Measurements from ENCODE around the gene HBM. TPM values are rescaled to one million over a fixed set of nuclear protein-coding genes. Genes with fewer than 3 reads are reported as not detected.
"Not testable (repeated sequence)": the region's sequence is repeated elsewhere in the genome, so short reads cannot be mapped to it uniquely, and the experiment has no call there.

The HBM gene
- total and polyA plus RNA-seq, 8 donors: not detected

- no peak overlapping the region for H3K27ac ChIP-seq
- WGBS, 2 donors: 78 to 85% methylated on average over 14 of the region's 14 CpGs
- no peaks in the 10 kb centered on the region for H3K27me3 ChIP-seq
- intact Hi-C loops (cut with DNase I): no loop called here
- no peak for FAIRE-seq
- no peaks in the 10 kb centered on the region for H3K4me1 ChIP-seq
- no peak for ATAC-seq
- no peak overlapping the region for H3K4me3 ChIP-seq
- H3K36me3 ChIP-seq: no peaks in the 10 kb centered on the region
- DNase-seq: no peak
- TF ChIP-seq, protein P1, sequence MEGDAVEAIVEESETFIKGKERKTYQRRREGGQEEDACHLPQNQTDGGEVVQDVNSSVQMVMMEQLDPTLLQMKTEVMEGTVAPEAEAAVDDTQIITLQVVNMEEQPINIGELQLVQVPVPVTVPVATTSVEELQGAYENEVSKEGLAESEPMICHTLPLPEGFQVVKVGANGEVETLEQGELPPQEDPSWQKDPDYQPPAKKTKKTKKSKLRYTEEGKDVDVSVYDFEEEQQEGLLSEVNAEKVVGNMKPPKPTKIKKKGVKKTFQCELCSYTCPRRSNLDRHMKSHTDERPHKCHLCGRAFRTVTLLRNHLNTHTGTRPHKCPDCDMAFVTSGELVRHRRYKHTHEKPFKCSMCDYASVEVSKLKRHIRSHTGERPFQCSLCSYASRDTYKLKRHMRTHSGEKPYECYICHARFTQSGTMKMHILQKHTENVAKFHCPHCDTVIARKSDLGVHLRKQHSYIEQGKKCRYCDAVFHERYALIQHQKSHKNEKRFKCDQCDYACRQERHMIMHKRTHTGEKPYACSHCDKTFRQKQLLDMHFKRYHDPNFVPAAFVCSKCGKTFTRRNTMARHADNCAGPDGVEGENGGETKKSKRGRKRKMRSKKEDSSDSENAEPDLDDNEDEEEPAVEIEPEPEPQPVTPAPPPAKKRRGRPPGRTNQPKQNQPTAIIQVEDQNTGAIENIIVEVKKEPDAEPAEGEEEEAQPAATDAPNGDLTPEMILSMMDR (IDR thresholded peaks at IDR 0.05): no peak
- H3K9me3 ChIP-seq: no peaks in the 10 kb centered on the region
Observed at GRCh38 chr16:144797-145252, 21.0 kb upstream of the HBM start.

- no peaks in the 10 kb centered on the region for H3K4me1 ChIP-seq
- H3K9me3 ChIP-seq: no peaks in the 10 kb centered on the region
- FAIRE-seq (no peak), DNase-seq (no peak), ATAC-seq (no peak)
- H3K27ac ChIP-seq: no peak overlapping the region
- no peak overlapping the region for H3K4me3 ChIP-seq
- no peaks in the 10 kb centered on the region for H3K36me3 ChIP-seq
- TF ChIP-seq, protein P1 (IDR thresholded peaks at IDR 0.05): no peak
- 78 to 84% methylated on average over 2 of the region's 2 CpGs for WGBS, 2 donors
- no peaks in the 10 kb centered on the region for H3K27me3 ChIP-seq
- intact Hi-C loops (cut with DNase I): no loop called here
Observed at GRCh38 chr16:146646-147045, 19.1 kb upstream of the HBM start.

DNA sequence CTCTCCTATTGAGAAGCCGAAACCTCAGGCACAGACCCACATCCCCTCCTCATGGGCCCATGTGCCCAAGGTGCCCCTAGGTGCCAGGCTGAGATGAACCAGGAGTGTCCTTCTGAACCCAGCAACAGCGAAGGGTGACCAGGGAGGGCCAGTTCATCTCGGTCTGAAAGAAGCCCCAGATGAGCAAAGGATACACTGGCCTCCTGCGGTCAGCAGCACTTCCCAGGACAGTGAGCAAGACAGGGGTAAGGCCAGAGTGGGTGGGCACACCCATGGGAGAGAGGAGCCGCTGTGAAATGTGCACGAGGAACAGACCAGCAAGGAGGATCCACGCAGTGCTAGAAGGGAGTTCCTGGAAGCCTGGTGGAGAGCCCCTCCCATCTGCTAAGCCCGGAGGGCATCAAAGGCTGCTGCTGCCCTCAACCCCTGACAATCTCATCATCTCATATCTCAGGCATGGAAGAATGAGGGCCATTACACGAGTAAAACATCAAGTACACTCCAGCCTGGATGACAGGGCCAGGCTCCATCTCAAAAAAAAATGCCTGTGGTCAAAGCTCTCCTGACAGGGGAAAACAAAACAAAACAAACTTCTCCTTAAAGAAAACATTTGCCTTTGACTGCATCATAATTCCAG, 16.6 kb upstream of the HBM start:
- no peak for ATAC-seq
- WGBS, 2 donors: 34 to 43% methylated on average over 9 of the region's 9 CpGs
- H3K4me3 ChIP-seq: no peak overlapping the region
- no peaks in the 10 kb centered on the region for H3K36me3 ChIP-seq
- no peak overlapping the region for H3K27ac ChIP-seq
- no peak for DNase-seq
- H3K27me3 ChIP-seq: no peaks in the 10 kb centered on the region
- TF ChIP-seq, protein P1 (IDR thresholded peaks at IDR 0.05): no peak
- no peaks in the 10 kb centered on the region for H3K4me1 ChIP-seq
- H3K9me3 ChIP-seq: no peaks in the 10 kb centered on the region
- no peak for FAIRE-seq
- intact Hi-C loops (cut with DNase I): no loop called here

DNA sequence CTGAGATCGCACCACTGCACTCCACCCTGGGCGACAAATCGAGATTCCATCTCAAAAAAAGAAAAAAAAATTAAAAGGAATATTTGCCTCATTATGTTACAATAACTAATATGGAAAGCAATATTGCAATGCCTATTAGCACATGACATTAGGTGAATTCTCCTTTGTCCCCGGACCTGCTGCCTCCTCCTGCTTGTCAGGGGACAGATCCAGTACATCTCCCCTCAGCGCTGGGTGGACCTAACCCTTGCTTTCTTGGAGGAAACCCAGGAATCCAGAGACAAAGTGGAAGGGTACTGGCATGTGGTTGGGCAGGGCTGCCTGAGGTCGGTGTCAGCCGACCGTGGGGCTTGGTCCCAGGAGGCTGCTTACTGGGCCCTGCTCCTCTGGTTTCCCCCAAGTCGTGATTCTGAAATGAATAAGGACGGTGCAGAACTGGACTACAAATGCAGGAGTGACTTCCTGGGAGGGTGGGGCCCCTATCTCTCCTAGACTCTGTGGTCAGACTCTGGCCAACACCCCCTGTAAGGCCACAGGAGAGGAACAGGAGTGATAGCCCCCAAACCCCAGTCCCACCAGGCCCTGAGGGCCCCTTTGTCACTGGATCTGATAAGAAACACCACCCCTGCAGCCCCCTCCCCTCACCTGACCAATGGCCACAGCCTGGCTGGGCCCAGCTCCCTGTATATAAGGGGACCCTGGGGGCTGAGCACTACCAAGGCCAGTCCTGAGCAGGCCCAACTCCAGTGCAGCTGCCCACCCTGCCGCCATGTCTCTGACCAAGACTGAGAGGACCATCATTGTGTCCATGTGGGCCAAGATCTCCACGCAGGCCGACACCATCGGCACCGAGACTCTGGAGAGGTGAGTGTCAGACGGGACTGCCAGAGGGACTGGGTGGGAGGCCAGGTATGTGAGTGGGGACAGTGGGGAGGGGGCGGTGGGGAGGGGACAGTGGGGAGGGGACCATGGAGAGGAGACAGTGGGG, 13.3 kb upstream of the HBM start, which contains the start of gene HBZ:
HBZ (plus strand) TSS at position 504 of the 988 bp plus-strand sequence; CDS start at position 770, 266 bp downstream.
- H3K27me3 ChIP-seq: no peaks in the 10 kb centered on the region
- DNase-seq (no peak), FAIRE-seq (no peak), ATAC-seq (no peak)
- H3K9me3 ChIP-seq: no peaks in the 10 kb centered on the region
- no peaks in the 10 kb centered on the region for H3K36me3 ChIP-seq
- intact Hi-C loops (cut with DNase I): no loop called here
- peaks cover 0 to 5% (median 3%) of the 10 kb centered on the region in 3 donors for H3K4me1 ChIP-seq
- TF ChIP-seq, protein P1 (IDR thresholded peaks at IDR 0.05): no peak
- no peak within 1 kb of the TSS for H3K27ac ChIP-seq
- 77 to 80% methylated on average over 17 of the region's 17 CpGs for WGBS, 2 donors
- H3K4me3 ChIP-seq: no peak within 1 kb of the TSS

GRCh38 chr16:153129-153521, 12.7 kb upstream of the HBM start:
- H3K4me1 ChIP-seq; H3K27ac ChIP-seq; H3K4me3 ChIP-seq; H3K9me3 ChIP-seq; intact Hi-C loops (cut with DNase I); H3K27me3 ChIP-seq; H3K36me3 ChIP-seq; FAIRE-seq; DNase-seq: not testable (repeated sequence)
- peak in 3 of 4 donors; percentile 15 to 36 (median 35) for ATAC-seq
- WGBS, 2 donors: 67 to 69% methylated on average over 3 to 4 of the region's 6 CpGs

DNA sequence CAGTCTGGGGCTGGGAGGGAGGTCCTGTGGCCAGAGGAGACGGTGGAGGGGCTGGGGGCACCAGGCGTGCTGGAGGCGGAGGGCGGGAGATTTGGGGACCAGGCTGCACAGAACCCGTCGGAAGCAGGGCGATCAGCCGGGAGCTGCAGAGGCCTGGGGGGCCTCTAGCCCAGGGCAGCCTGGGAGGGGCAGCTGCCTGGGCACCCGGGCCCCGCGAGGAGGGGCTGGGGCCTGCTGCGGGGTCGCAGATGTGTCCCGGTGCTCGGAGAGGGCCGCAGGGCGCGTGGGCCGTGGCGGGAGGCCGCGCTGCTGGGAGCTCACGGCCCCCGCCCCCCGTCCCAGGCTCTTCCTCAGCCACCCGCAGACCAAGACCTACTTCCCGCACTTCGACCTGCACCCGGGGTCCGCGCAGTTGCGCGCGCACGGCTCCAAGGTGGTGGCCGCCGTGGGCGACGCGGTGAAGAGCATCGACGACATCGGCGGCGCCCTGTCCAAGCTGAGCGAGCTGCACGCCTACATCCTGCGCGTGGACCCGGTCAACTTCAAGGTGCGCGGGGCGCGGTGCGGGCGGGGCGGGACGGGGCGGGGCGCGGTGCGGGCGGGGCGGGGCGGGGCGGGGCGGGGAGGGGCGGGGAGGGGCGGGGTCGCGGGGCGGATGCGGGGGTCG, 12.1 kb upstream of the HBM start:
- FAIRE-seq; H3K27ac ChIP-seq; H3K4me3 ChIP-seq; intact Hi-C loops (cut with DNase I); DNase-seq; H3K36me3 ChIP-seq; H3K27me3 ChIP-seq; H3K4me1 ChIP-seq; H3K9me3 ChIP-seq: not testable (repeated sequence)
- peak in 1 of 4 donors; percentile 4 for ATAC-seq
- WGBS, 2 donors: 7% methylated on average over 3 of the region's 74 CpGs; no CpG with 5 or more reads in 1 of the 2 donors
